T-helper 17 cell (primary cell): ENCODE measurements around the gene RYR1. TPM values are rescaled to one million over a fixed set of nuclear protein-coding genes. Genes with fewer than 3 reads are reported as not detected.
A peak's percentile ranks its signal among the peaks of the same experiment; 100 is the strongest.
"Not testable (repeated sequence)": the region's sequence is repeated elsewhere in the genome, so short reads cannot be mapped to it uniquely, and the experiment has no call there.

Source experiments
- ATAC-seq: fragments of 150-1000 bp; cut with Tn5 transposase; 2 replicates; pipeline ENCODE4 v1.10.0; 2021; ENCODE audit warnings: mild to moderate bottlenecking, moderate library complexity
- DNase-seq, 3 donors: peaks; one replicate each; pipeline versions ENCODE4 v3.0.0 to v3.0.0-alpha.2; 2020 to 2021
- H3K9me3 ChIP-seq: one replicate; pipeline ENCODE4 v1.7.0; 2013; ENCODE audit warnings: low read length, mild to moderate bottlenecking; ENCODE audit not compliant: control insufficient read depth, poor library complexity, severe bottlenecking
- H3K27ac Mint-ChIP-seq: one replicate; pipeline ENCODE4 v1.8.0; 2022; ENCODE audit warnings: mild to moderate bottlenecking, moderate library complexity, mixed read lengths
- H3K27me3 Mint-ChIP-seq: one replicate; pipeline ENCODE4 v1.8.0; 2022; ENCODE audit warnings: mixed read lengths
- H3K36me3 Mint-ChIP-seq: one replicate; pipeline ENCODE4 v1.8.0; 2022; ENCODE audit warnings: low read depth, mixed read lengths
- H3K4me1 Mint-ChIP-seq: one replicate; pipeline ENCODE4 v1.8.0; 2022; ENCODE audit warnings: mild to moderate bottlenecking, mixed read lengths
- H3K4me3 Mint-ChIP-seq: one replicate; pipeline ENCODE4 v1.8.0; 2022; ENCODE audit warnings: mild to moderate bottlenecking, moderate library complexity, mixed read lengths
- total RNA-seq, 4 donors: library from RNA in 2 of 4; stranded (reverse) in 2 of 4; gene quantifications; one replicate each; pipeline ENCODE4 v1.2.3 and lab custom pipeline; 2022 to 2026

The RYR1 gene
- total RNA-seq, 2 donors from 2014 or later, result 1.3 to 3.1 TPM

DNA sequence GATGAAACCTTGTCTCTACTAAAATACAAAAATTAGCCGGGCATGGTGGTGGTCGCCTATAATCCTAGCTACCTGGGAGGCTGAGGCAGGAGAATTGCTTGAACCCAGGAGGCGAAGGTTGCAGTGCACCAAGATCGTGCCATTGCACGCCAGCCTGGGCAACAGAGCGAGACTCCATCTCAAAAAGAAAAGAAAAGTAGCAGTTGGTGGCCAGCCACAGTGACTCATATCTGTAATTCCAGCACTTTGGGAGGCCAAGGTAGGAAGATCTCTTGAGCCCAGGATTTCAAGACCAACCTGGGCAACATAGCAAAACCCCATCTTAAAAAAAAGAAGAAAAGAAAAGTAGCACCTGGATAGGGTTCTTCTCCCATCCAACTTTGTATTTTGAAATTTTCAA is 79.7 kb downstream of the RYR1 start:
- ATAC-seq, DNase-seq, H3K4me1 Mint-ChIP-seq, H3K9me3 ChIP-seq, H3K4me3 Mint-ChIP-seq, H3K36me3 Mint-ChIP-seq, H3K27ac Mint-ChIP-seq, H3K27me3 Mint-ChIP-seq: not testable (repeated sequence)

DNA sequence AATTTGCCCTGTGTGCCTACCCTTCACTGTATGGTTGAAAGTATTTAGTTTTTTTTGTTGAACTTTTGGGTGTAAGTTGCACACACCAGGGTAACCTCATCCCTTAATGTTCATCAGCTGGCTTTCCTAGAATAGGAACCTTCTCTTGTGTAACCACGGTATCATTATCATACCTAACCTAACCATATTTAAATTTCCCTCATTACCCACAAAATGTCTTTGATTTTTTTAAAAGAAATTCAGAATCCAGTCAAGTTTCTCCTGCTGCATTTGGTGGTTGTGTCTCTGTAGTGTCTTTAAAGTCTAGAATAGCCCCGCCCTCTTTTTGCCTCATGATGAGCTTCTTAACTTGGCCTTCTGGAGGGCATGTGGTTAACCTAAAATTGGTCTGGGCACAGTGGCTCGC is 80.3 kb downstream of the RYR1 start:
- Mint-ChIP-seq H3K4me3 (no peak overlapping the region), H3K27me3 (no peaks in the 10 kb centered on the region), H3K27ac (no peak overlapping the region), H3K4me1 (peaks cover 10% of the 10 kb centered on the region), H3K36me3 (no peaks in the 10 kb centered on the region)
- DNase-seq, result no peak
- ATAC-seq, result peak; percentile 55
- no peaks in the 10 kb centered on the region for H3K9me3 ChIP-seq

DNA sequence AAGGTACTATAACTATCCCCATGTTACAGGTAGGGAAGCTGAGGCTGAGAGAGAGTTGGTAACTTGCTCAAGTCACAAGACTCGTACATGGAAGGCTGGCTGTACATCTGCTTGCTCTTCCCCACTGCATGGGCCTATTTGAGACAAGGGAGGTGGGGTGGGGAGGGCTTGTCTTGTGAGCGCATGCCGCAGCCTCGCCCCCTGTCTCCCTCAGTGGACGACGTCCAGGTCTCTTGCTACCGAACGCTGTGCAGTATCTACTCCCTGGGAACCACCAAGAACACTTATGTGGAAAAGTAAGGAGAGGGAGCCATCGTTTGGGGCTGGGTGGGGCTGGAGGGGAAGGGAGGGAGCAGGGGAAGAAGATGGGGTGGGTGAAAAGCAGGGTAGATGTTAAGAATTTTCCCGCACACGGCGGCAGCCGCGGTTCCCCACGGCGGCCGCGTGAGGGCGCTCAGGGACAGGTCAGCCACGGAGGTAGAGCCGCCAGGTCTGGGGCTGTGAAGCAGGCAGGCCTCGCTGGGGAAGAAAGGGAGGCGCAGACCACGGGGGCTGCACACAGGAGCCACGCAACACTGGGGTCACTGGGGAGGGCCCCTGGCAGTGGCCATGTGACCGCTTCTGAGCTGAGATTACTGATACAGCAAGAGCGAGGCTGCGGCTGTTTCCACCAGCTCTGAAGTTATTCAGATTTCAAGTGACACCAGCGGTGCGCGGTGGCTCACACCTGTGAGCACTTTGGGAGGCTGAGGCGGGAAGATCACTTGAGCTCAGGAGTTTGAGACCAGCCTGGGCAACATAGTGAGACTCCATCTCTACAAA is 81.5 kb downstream of the RYR1 start:
- Mint-ChIP-seq H3K27me3 (no peaks in the 10 kb centered on the region), H3K36me3 (no peaks in the 10 kb centered on the region), H3K4me1 (peaks cover 10% of the 10 kb centered on the region), H3K4me3 (peak overlapping the region; percentile 5), H3K27ac (peak overlapping the region; percentile 34)
- no peaks in the 10 kb centered on the region for H3K9me3 ChIP-seq
- ATAC-seq (peak; percentile 92), DNase-seq (peak; percentile 64 to 77 (median 65))

DNA sequence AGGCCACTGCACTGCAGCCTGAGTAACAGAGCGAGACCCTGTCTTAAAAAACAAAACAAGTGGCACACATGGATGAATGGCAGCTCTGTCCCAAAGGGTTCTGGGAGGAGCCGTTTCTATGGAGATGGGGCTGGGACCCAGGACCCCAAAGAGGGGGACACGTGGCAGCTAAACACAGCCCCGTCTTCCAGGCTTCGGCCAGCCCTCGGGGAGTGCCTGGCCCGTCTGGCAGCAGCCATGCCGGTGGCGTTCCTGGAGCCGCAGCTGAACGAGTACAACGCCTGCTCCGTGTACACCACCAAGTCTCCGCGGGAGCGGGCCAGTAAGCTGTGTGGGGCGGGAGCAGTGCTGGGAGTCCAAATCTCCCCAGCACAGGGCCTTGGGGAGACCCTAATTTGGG is 82.4 kb downstream of the RYR1 start:
- Mint-ChIP-seq H3K4me3 (no peak overlapping the region), H3K36me3 (no peaks in the 10 kb centered on the region), H3K27ac (peak overlapping the region; percentile 34), H3K27me3 (no peaks in the 10 kb centered on the region), H3K4me1 (peaks cover 10% of the 10 kb centered on the region)
- H3K9me3 ChIP-seq, result no peaks in the 10 kb centered on the region
- DNase-seq, result no peak
- no peak for ATAC-seq

DNA sequence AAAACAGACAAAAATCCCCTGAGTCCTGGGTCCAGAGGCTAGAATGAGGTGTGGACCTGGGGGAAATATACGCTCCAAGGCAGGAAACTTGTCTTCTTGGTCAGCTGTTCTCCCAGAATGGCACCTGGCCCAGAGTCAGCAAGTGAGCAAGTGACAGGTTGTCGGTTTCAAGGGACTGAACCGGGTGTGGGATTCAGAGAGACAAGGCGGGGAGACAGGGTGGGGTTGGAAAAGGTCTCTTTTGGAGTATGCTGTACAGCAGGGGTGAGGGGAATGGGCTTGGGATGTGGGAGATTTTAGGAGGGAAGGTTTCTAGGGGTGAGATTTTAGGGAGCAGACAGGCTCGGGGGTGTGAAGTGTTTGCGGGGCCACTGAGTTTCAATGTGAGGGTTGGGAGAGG is 83.3 kb downstream of the RYR1 start:
- Mint-ChIP-seq H3K27ac (peak overlapping the region; percentile 11), H3K27me3 (no peaks in the 10 kb centered on the region), H3K4me1 (peaks cover 10% of the 10 kb centered on the region), H3K36me3 (no peaks in the 10 kb centered on the region), H3K4me3 (no peak overlapping the region)
- H3K9me3 ChIP-seq, result no peaks in the 10 kb centered on the region
- DNase-seq (no peak), ATAC-seq (no peak)

DNA sequence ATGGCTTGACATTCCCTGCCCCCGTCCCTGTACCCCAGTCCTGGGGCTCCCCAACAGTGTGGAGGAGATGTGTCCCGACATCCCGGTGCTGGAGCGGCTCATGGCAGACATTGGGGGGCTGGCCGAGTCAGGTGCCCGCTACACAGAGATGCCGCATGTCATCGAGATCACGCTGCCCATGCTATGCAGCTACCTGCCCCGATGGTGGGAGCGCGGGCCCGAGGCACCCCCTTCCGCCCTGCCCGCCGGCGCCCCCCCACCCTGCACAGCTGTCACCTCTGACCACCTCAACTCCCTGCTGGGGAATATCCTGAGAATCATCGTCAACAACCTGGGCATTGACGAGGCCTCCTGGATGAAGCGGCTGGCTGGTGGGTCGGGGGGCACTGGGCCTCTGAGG is 83.8 kb downstream of the RYR1 start:
- no peak for ATAC-seq
- Mint-ChIP-seq H3K27me3 (no peaks in the 10 kb centered on the region), H3K4me1 (peaks cover 10% of the 10 kb centered on the region), H3K4me3 (no peak overlapping the region), H3K27ac (peak overlapping the region; percentile 11), H3K36me3 (no peaks in the 10 kb centered on the region)
- no peak for DNase-seq
- H3K9me3 ChIP-seq, result no peaks in the 10 kb centered on the region

DNA sequence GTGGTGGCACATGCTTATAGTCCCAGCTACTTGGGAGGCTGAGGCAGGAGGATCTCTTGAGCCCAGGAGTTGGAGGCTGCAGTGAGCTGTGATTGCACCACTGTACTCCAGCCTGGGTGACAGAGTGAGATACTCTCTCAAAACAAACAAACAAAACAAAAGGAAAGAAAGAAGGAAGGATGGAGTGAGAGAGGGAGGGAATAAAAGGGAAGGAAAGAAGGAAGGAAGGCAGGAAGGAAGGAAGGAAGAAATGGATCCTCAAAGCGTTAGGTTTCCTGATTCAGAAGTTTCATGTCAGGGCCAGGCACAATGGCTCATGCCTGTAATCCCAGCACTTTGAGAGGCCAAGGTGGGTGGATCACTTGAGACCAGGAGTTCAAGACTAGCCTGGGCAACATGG is 84.5 kb downstream of the RYR1 start:
- not testable (repeated sequence) for ATAC-seq, H3K9me3 ChIP-seq, H3K27me3 Mint-ChIP-seq, H3K4me1 Mint-ChIP-seq, DNase-seq, H3K27ac Mint-ChIP-seq, H3K4me3 Mint-ChIP-seq, H3K36me3 Mint-ChIP-seq

DNA sequence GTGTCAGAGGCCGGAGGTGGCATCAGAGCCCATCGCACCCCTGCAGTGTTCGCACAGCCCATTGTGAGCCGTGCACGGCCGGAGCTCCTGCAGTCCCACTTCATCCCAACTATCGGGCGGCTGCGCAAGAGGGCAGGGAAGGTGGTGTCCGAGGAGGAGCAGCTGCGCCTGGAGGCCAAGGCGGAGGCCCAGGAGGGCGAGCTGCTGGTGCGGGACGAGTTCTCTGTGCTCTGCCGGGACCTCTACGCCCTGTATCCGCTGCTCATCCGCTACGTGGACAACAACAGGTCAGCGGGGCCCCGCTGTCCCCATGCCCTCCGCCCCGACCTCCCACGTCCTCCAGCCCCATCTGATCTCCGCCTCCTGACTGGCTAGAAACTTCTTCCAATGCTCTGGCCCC is 85.7 kb downstream of the RYR1 start:
- no peak overlapping the region for H3K4me3 Mint-ChIP-seq
- DNase-seq, result no peak
- no peaks in the 10 kb centered on the region for H3K9me3 ChIP-seq
- no peaks in the 10 kb centered on the region for H3K36me3 Mint-ChIP-seq
- peaks cover 6% of the 10 kb centered on the region for H3K4me1 Mint-ChIP-seq
- no peaks in the 10 kb centered on the region for H3K27me3 Mint-ChIP-seq
- no peak overlapping the region for H3K27ac Mint-ChIP-seq
- no peak for ATAC-seq

DNA sequence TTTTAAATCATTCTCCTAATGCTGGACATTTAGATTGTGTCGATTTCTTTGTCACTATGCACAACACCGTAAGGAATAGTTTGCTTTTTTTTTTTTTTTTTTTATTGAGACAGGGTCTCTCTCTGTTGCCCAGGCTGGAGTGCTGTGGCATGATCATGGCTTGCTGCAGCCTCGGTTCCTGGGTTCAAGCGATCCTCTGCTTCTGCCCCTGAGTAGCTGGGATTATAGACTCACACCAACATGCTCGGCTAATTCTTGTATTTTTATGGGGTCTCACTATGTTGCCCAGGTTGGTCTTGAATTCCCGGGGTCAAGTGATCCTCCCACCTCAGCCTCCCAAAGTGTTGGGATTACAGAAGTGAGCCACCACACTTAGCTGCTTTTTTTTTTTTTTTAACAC is 86.5 kb downstream of the RYR1 start:
- H3K4me1 Mint-ChIP-seq, result peaks cover 7% of the 10 kb centered on the region
- H3K27ac Mint-ChIP-seq, result no peak overlapping the region
- no peak overlapping the region for H3K4me3 Mint-ChIP-seq
- no peaks in the 10 kb centered on the region for H3K27me3 Mint-ChIP-seq
- no peaks in the 10 kb centered on the region for H3K36me3 Mint-ChIP-seq
- ATAC-seq (no peak), DNase-seq (no peak)
- no peaks in the 10 kb centered on the region for H3K9me3 ChIP-seq

DNA sequence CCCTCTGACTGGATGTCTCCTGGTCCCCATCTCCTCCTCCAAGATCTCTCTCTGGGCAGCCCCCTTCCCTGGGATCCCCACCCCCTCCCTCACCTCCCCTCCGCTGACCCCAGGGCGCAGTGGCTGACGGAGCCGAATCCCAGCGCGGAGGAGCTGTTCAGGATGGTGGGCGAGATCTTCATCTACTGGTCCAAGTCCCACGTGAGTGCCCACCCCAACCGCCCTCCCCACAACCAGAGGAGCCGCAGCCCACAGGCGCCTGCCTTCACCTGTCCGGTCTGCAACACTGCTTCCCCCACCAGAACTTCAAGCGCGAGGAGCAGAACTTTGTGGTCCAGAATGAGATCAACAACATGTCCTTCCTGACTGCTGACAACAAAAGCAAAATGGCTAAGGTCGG is 89.4 kb downstream of the RYR1 start:
- no peaks in the 10 kb centered on the region for H3K9me3 ChIP-seq
- no peak for ATAC-seq
- H3K27ac Mint-ChIP-seq, result peak overlapping the region; percentile 27
- no peaks in the 10 kb centered on the region for H3K27me3 Mint-ChIP-seq
- no peak overlapping the region for H3K4me3 Mint-ChIP-seq
- H3K36me3 Mint-ChIP-seq, result no peaks in the 10 kb centered on the region
- DNase-seq, result no peak
- H3K4me1 Mint-ChIP-seq, result peaks cover 7% of the 10 kb centered on the region

DNA sequence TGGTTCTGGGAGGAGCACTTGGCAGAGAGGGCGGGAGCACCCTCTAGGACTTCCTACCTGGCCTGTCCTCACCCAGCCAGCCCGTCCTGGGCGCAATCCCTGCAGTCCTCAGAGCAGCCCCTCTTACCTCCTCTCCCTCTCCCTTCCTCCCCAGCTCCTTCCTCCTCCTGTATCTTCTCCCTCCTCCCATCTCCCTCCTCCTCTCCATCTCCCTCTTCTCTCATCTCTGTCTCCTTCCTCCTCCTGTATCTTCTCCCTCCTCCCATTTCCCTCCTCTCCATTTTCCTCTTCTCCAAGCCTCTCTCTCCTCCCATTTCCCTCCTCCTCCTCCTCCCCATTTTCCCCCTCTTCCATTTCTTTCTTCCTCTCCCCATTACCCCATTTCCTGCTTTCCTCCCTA is 89.8 kb downstream of the RYR1 start:
- Mint-ChIP-seq H3K4me3 (no peak overlapping the region), H3K27ac (peak overlapping the region; percentile 27), H3K36me3 (no peaks in the 10 kb centered on the region), H3K27me3 (no peaks in the 10 kb centered on the region), H3K4me1 (peaks cover 6% of the 10 kb centered on the region)
- ATAC-seq (no peak), DNase-seq (no peak)
- no peaks in the 10 kb centered on the region for H3K9me3 ChIP-seq

DNA sequence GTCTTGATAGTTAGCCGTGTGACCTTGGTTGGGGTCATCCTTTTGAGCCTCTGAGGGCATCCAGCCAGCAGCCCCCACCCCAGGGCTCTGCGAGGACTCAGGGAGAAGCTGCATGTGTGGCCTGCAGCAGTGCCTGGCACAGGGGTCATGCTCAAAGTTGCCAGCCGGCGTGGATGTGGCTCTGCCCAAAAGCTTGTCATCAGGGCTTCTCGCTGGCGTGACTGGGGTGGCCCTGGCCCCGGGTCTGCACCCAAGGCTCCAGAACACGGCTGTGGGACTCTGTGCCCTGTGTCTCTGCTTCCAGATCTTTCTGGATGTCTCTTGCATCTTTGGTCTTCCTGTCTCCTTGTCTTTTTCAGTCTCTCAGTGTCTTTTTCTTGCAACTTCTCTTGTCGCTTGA is 90.9 kb downstream of the RYR1 start:
- H3K9me3 ChIP-seq, result no peaks in the 10 kb centered on the region
- ATAC-seq, result no peak
- H3K4me1 Mint-ChIP-seq, result peaks cover 6% of the 10 kb centered on the region
- no peak overlapping the region for H3K4me3 Mint-ChIP-seq
- DNase-seq, result no peak
- no peaks in the 10 kb centered on the region for H3K36me3 Mint-ChIP-seq
- no peak overlapping the region for H3K27ac Mint-ChIP-seq
- no peaks in the 10 kb centered on the region for H3K27me3 Mint-ChIP-seq

DNA sequence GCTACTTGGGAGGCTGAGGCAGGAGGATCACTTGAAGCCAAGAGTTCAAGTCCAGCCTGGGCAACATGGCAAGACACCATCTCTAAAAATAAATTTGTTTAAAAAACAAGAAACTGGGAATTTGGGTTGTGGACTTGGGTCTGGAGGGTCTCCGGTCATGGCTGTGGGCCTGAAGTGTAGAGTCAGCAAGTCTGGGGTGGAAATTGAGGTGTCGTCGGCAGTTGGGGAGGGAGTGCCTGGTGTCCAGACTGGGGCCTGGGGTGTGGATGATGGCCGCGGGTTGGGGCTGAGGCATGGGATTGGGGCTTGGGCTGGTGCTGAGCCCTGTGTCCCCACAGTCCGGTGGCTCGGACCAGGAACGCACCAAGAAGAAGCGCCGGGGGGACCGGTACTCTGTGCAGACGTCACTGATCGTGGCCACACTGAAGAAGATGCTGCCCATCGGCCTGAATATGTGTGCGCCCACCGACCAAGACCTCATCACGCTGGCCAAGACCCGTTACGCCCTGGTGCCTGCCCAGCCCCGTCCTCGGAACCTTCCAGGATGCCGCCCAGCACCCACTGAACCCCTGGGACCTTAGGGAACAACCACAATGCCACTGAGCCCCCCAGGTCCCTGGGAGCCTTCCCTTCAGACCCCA is 91.6 kb downstream of the RYR1 start:
- Mint-ChIP-seq H3K27ac (no peak overlapping the region), H3K36me3 (no peaks in the 10 kb centered on the region), H3K27me3 (no peaks in the 10 kb centered on the region), H3K4me1 (peaks cover 6% of the 10 kb centered on the region), H3K4me3 (no peak overlapping the region)
- DNase-seq, result no peak
- no peaks in the 10 kb centered on the region for H3K9me3 ChIP-seq
- ATAC-seq, result no peak

DNA sequence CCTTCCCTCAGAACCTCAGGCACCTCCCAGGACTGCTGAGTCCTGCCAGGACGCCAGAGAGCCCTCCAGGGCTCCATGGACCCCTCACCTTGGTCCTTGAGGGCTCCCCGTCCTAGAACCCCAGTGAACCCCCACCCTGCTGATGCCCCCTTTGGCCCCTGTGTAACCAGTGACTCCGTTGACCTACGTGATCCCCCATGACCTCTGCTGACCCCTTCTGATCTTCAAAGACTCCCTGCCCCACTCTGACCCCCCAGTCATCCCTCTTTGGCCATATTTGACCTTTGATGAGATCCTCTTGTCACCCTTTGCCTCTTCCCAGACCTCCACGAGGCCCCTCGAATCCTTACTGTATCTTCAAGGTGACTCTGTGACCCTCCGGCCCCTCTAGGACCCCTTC is 92.9 kb downstream of the RYR1 start:
- peaks cover 6% of the 10 kb centered on the region for H3K4me1 Mint-ChIP-seq
- H3K36me3 Mint-ChIP-seq, result no peaks in the 10 kb centered on the region
- H3K9me3 ChIP-seq, result no peaks in the 10 kb centered on the region
- no peaks in the 10 kb centered on the region for H3K27me3 Mint-ChIP-seq
- no peak for ATAC-seq
- no peak for DNase-seq
- peak overlapping the region; percentile 49 for H3K27ac Mint-ChIP-seq
- H3K4me3 Mint-ChIP-seq, result no peak overlapping the region
